ENCODE data around the gene DYNLT4. TPM values are rescaled to one million over a fixed set of nuclear protein-coding genes. Genes with fewer than 3 reads are reported as not detected.

The DYNLT4 gene
- total RNA-seq, 1 donor from 2014 or later, result 1.4 TPM

GRCh38 chr1:44760876-44761275 is 46.3 kb downstream of the DYNLT4 start:
- Mint-ChIP-seq H3K4me1 (ENCODE audit: unreplicated experiment) (peaks cover 12% of the 10 kb centered on the region), H3K9me3 (ENCODE audit: unreplicated experiment) (no peaks in the 10 kb centered on the region), H3K27ac (ENCODE audit: unreplicated experiment) (peak overlapping the region; percentile 52), H3K4me3 (ENCODE audit: unreplicated experiment) (no peak overlapping the region), H3K27me3 (ENCODE audit: unreplicated experiment) (peaks cover 1% of the 10 kb centered on the region), H3K36me3 (ENCODE audit: low read depth, unreplicated experiment) (peaks cover 10% of the 10 kb centered on the region)
- TF ChIP-seq CTCF (IDR thresholded peaks at IDR 0.05; ENCODE audit: unreplicated experiment), result no peak
- no peak for DNase-seq (ENCODE audit: low spot score)

- Mint-ChIP-seq H3K9me3 (ENCODE audit: unreplicated experiment) (no peaks in the 10 kb centered on the region), H3K27ac (ENCODE audit: unreplicated experiment) (no peak overlapping the region), H3K4me3 (ENCODE audit: unreplicated experiment) (no peak overlapping the region), H3K27me3 (ENCODE audit: unreplicated experiment) (peaks cover 1% of the 10 kb centered on the region), H3K36me3 (ENCODE audit: low read depth, unreplicated experiment) (peaks cover 10% of the 10 kb centered on the region), H3K4me1 (ENCODE audit: unreplicated experiment) (peaks cover 12% of the 10 kb centered on the region)
- TF ChIP-seq CTCF (IDR thresholded peaks at IDR 0.05; ENCODE audit: unreplicated experiment), result no peak
- DNase-seq (ENCODE audit: low spot score), result no peak
These were observed 48.1 kb downstream of the DYNLT4 start for GRCh38 chr1:44759077-44759476.

GRCh38 chr1:44757420-44757819 is 49.7 kb downstream of the DYNLT4 start:
- no peaks in the 10 kb centered on the region for H3K9me3 Mint-ChIP-seq (ENCODE audit: unreplicated experiment)
- no peak overlapping the region for H3K4me3 Mint-ChIP-seq (ENCODE audit: unreplicated experiment)
- peaks cover 12% of the 10 kb centered on the region for H3K4me1 Mint-ChIP-seq (ENCODE audit: unreplicated experiment)
- H3K36me3 Mint-ChIP-seq (ENCODE audit: low read depth, unreplicated experiment), result peaks cover 3% of the 10 kb centered on the region
- TF ChIP-seq CTCF (IDR thresholded peaks at IDR 0.05; ENCODE audit: unreplicated experiment), result no peak
- H3K27me3 Mint-ChIP-seq (ENCODE audit: unreplicated experiment), result peaks cover 1% of the 10 kb centered on the region
- H3K27ac Mint-ChIP-seq (ENCODE audit: unreplicated experiment), result peak overlapping the region; percentile 79
- DNase-seq (ENCODE audit: low spot score), result no peak

Other genes starting within 250 kb of the DYNLT4 start
- 15.6 TPM for gene TMEM53, start 132.9 kb downstream of the DYNLT4 start, total RNA-seq (ENCODE audit: unreplicated experiment)
- 4.1 TPM for gene ARMH1, start 132.6 kb downstream of the DYNLT4 start, total RNA-seq (ENCODE audit: unreplicated experiment)
- not detected for gene RNU5D-1, start 76.2 kb downstream of the DYNLT4 start, total RNA-seq (ENCODE audit: unreplicated experiment)
- 12.9 TPM for gene KIF2C, start 67.5 kb downstream of the DYNLT4 start, total RNA-seq (ENCODE audit: unreplicated experiment)
- gene RPS8, start 31.8 kb downstream of the DYNLT4 start, total RNA-seq (ENCODE audit: unreplicated experiment), result 1,789 TPM
- 0.18 TPM for gene BEST4, start 19.2 kb downstream of the DYNLT4 start, total RNA-seq (ENCODE audit: unreplicated experiment)
- 17.2 TPM for gene PLK3, start 7.0 kb downstream of the DYNLT4 start, total RNA-seq (ENCODE audit: unreplicated experiment)
- gene BTBD19, start 1.2 kb upstream of the DYNLT4 start, total RNA-seq (ENCODE audit: unreplicated experiment), result 10.4 TPM
- gene PTCH2, start 35.9 kb upstream of the DYNLT4 start, total RNA-seq (ENCODE audit: unreplicated experiment), result 0.51 TPM
- 16.6 TPM for gene EIF2B3, start 179.2 kb upstream of the DYNLT4 start, total RNA-seq (ENCODE audit: unreplicated experiment)
- 58.2 TPM for gene HECTD3, start 204.0 kb upstream of the DYNLT4 start, total RNA-seq (ENCODE audit: unreplicated experiment)
- 151 TPM for gene UROD, start 204.9 kb upstream of the DYNLT4 start, total RNA-seq (ENCODE audit: unreplicated experiment)

Data from endothelial cell (in vitro differentiated cells).